HL-60/S4 treated with retinoic acid at 250 ng/mL for 4 days and 3 days (cell line): Measurements from ENCODE around the gene PAPOLA.
"Not testable (repeated sequence)": the region's sequence is repeated elsewhere in the genome, so short reads cannot be mapped to it uniquely, and the experiment has no call there.

Source experiments
- in situ Hi-C: fragments of 300-500 bp; cut with MboI; formaldehyde crosslinking; loops from 2 replicates; pipeline ENCODE4 v1.7.0; 2022; ENCODE audit warnings: low sequenced_read_pairs

The PAPOLA gene

DNA sequence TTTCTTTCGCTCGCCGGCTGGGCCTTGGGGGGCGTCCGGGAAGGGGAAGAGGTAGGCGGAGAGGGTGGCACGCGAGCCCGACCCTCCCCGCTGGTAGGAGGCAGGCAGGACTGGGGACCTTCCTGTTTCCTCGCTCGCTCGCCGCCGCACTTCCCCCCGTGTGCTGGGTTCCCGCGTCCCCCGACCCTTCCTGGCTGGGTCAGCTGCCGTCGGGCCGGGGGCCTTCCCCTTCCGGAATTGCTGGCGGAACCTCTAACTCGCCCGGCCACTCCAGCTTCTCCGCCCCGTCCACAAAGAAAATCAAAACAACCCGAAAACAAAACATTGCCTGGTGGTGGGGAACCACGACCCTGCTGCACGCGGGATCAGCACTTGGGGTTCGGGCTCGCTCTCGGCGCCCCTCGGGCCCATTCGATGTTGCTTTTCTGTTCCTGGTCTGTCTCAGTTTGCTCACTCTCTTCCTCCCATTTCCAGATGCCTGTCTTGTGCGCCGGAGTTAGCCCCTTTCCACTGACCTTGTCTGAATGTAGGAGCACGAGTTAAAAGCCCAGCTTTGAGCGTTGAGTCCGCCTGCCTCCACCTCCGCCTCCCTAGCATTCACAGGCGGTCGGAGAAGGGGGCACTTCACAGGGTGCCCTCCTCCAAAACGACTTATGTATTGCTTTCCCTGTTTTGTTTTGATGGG is 581 bp downstream of the PAPOLA start:
- in situ Hi-C loops = no loop called here

- in situ Hi-C loops = no loop called here
These were observed 1.1 kb downstream of the PAPOLA start for GRCh38 chr14:96503306-96503679.

- in situ Hi-C loops = not testable (repeated sequence)
These were observed 2.2 kb downstream of the PAPOLA start for GRCh38 chr14:96504353-96504752.

DNA sequence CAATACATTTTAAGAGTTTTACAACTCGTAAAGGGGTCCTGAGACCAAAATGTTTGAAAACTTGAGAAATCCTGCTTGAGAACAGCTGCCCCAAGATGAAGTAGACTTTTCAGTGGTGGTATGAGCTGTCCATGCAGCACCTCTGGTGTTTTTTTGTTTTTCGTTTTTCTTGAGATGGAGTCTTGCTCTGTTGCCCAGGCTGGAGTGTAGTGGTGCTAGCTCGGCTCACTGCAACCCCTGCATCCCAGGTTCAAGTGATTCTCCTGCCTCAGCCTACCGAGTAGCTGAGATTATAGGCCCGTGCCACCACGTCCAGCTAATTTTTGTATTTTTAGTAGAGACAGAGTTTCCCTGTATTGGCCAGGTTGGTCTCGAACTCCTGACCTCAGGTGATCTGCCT is 5.5 kb downstream of the PAPOLA start:
- in situ Hi-C loops = no loop called here

DNA sequence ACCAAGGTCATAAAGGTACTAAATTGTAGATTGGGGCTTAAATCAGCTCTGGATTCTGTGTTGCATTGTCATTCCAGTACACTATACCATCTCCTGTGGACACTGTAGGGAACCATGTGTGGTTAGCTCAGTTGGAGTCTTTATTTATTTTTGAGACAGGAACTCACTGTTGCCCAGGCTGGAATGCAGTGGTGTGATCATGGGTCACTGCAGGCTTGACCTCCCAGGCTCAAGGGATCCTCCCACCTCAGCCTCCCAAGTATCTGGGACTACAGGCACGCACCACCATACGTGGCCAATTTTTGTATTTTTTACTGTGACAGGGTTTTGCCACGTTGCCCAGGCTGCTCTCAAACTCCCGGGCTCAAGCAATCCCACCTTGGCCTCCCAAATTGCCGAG is 6.7 kb downstream of the PAPOLA start:
- in situ Hi-C loops = no loop called here

GRCh38 chr14:96509457-96510090 is 7.4 kb downstream of the PAPOLA start:
- in situ Hi-C loops = no loop called here

DNA sequence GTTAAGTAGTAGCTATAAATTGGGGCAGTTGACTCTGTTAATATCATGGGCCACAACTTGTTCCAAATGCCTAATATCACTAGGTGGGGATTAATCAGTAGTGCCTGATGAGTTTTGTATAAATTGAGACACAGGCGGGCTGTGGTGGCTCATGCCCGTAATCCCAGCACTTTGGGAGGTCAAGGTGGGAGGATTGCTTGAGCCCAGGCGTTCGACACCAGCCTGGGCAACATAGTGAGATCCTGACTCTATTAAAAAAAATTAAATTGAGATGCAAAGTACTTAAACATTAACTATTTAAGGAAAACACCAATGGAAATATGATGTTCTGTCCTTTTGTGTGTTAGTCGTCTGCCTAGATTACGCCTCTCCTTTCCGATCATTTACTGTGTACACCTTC is 9.0 kb downstream of the PAPOLA start:
- in situ Hi-C loops = no loop called here

DNA sequence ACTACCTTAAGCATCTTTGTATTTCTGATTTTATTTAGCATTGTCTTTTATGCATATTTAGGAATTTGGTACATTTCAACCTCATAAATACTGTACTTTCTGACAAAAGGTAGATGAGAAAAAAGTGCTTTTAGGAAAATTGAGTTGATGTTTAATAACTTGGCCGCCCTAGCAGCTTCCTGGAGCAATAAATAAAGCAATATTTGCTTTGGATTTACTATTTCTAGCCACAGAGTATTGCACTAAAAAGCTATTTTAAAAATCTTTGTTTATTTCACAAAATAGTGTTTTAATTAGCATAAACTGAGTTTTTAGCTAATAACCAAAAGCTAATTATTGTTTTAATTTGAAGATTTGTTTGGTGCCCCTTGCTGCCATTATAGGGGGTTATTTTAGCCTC is 9.5 kb downstream of the PAPOLA start:
- in situ Hi-C loops = no loop called here

- in situ Hi-C loops = no loop called here
These were observed 9.9 kb downstream of the PAPOLA start for GRCh38 chr14:96512122-96512521.

- in situ Hi-C loops = no loop called here
These were observed 10.6 kb downstream of the PAPOLA start for GRCh38 chr14:96512602-96513397.

- in situ Hi-C loops = no loop called here
These were observed 12.5 kb downstream of the PAPOLA start for GRCh38 chr14:96514694-96515093.

- in situ Hi-C loops = no loop called here
These were observed 13.5 kb downstream of the PAPOLA start for GRCh38 chr14:96515731-96516130.

GRCh38 chr14:96516351-96516750 is 14.2 kb downstream of the PAPOLA start:
- in situ Hi-C loops = no loop called here

- in situ Hi-C loops = no loop called here
These were observed 17.8 kb downstream of the PAPOLA start for GRCh38 chr14:96519970-96520369.

DNA sequence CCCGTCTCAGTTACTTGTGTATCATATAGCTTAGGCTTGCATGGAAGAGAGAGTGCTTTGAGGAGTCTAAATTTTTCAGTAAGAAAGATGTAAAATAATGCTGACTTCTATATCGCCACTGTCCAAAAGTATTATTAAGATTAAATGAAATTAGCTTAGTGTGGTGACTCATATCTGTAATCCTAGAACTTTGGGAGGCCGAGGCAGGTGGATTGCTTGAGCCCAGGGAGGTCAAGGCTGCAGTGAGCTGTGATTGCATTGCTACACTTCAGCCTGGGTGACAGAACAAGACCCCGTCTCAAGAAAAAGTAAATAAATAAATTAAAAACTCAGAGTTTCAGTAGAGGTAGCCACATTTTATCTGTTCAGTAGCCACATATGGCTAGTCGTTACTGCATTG is 23.3 kb downstream of the PAPOLA start:
- in situ Hi-C loops = no loop called here

DNA sequence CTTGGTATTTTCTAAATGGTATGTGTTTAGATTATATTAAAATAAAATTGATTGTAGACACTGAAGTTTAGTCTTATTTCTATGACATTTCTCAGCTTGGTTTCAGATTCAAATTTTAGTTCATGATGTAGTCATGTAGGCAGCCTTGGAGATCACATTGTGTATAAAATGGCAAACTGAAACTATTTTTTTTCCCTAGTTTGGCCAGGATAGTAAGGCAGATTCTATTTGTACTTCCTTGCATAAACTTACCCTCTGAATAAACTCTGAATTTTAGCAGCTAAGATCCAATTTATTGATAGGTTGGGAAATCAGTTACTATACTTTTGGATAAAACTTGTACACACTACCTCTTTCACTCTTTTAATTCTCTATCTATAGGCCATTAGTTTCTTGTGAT is 30.4 kb downstream of the PAPOLA start:
- in situ Hi-C loops = no loop called here

- in situ Hi-C loops = no loop called here
These were observed 34.6 kb downstream of the PAPOLA start for GRCh38 chr14:96536807-96537206.

DNA sequence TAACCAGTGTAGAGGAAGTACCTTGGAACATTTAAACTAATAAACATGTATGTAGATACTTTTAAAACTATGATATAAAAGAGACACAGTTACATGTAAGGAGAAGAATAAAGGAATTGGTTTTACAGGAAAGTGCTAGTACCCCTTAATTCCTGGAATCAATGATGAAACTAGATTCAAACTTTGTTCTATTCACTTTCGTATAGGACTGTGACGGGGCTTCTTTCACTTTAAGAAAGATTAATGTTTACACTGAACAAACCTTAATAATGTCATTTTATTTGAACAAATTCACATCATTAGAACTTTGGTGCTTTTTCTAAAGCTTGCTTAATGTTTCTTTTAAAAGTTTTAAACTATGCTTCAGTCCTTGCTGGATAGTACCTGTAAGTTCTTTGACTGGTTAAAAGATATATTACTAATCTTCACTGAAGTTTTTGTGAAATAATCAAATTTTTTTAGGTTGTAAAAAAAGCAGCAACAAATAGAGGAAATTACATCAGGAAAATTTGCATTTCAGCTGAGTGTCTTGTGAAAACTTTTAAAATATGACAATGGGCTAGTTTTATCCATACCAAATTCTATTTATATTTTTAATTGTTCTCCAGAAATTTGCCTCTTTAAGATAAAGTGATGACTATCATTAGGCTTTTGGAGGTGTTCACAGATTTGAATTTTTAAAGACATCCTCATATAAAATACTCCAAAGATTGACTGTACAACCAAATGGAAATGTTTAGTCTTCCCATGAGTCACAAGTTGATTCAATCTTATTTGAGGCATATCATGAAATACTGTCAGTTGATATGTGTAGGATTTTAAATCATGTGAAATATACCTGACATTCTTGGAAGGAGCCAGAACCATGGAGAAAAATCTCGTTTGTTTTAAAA is 36.2 kb downstream of the PAPOLA start:
- in situ Hi-C loops = no loop called here

DNA sequence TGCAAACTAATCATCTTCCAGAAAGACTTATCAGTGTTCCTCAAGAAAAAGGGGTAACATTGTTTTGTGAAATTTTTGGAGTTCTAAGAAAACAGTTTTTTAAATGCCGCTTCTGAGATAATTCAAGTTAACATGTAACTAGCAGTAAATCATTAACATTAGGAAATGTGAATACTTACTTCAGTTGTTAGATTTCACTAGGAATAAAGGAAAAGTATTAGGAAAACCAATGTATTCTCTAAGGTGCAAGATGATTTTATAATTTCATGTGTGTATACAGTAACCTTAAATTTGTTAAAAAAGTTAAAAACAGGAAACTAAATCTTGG is 36.8 kb downstream of the PAPOLA start:
- in situ Hi-C loops = no loop called here

DNA sequence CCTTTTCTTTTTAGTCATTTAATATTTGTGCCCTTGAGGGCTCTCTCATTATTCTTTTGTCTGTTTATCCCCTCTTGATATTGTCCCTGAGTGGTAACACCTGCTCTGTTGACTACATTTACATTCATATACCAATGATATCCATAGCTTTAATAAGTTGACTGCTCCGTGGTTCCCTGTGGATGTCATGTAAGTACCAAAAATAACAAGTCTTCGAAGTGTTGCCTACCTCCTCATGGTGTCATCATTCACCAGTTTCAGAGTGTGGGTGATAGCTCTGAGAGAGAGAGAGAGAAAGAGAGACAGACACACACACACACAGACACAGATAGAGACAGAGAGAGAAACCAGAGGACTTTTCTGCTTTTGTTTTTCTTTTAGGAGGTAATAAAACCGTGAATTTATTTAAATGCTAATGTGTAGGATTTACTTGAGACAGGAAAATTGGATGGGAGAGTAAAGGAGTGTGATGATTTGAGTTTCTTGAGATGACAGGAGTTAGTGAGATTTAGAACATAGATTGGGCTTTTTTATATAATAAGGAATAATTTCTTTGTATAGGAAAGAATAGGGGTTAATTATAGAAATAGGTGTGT is 52.2 kb downstream of the PAPOLA start:
- in situ Hi-C loops = no loop called here

DNA sequence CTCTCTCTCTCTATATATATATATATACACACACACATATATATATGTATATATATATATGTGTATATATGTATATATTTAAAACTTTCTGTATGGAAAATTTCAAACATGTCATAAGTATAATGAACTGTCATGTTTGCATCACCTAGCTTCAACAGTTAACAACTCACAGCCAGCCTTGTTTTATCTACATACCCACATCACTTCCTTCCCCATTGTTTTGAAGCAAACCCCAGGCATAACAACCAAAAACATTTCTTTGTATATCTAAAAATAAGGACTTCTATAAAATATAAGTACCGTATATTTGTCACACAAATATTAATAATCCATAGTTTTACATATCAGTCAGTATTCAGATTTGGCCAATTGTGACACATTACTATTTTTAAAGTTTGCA is 57.4 kb downstream of the PAPOLA start:
- in situ Hi-C loops = no loop called here
